Left lung (tissue), 10 donors: ENCODE measurements around the gene MYBPC1. TPM values are rescaled to one million over a fixed set of nuclear protein-coding genes. Genes with fewer than 3 reads are reported as not detected.

Experiments used
- ATAC-seq: fragments of 200-7000 bp; cut with Tn5 transposase; one replicate; pipeline ENCODE4 v1.9.1; 2020; ENCODE audit warnings: moderate library complexity
- DNase-seq, 4 donors: peaks; one replicate each; pipeline ENCODE4 v3.0.0-alpha.2; 2013 to 2020
- H3K27ac ChIP-seq, 2 donors: fragments of 200-600 bp; sonication (generic) in 1 of 2; one replicate each; pipeline versions ENCODE4 v1.5.0 to v1.8.0; 2020 to 2021
- H3K27me3 ChIP-seq, 2 donors: fragments of 200-600 bp; sonication (generic) in 1 of 2; one replicate each; pipeline versions ENCODE4 v1.5.0 to v1.8.0; 2020 to 2021
- H3K36me3 ChIP-seq, 2 donors: fragments of 200-600 bp; sonication (generic) in 1 of 2; one replicate each; pipeline versions ENCODE4 v1.5.0 to v1.8.0; 2020 to 2021
- H3K4me1 ChIP-seq, 2 donors: fragments of 200-600 bp; one replicate each; pipeline ENCODE4 v1.8.0; 2021
- H3K4me3 ChIP-seq, 2 donors: fragments of 200-600 bp; sonication (generic) in 1 of 2; one replicate each; pipeline versions ENCODE4 v1.5.0 to v1.8.0; 2020 to 2021; ENCODE audit warnings: mild to moderate bottlenecking in 1 of 2
- H3K9me3 ChIP-seq, 2 donors: fragments of 200-600 bp; sonication (generic) in 1 of 2; one replicate each; pipeline versions ENCODE4 v1.5.0 to v1.8.0; 2020 to 2021
- CTCF ChIP-seq, 2 donors: fragments of 200-600 bp; sonication (generic) in 1 of 2; IDR thresholded peaks; one replicate each; pipeline versions ENCODE4 v1.5.0 to v1.8.0; 2021; ENCODE audit warnings: antibody characterized with exemption in 2 of 2
- intact Hi-C, 2 donors: fragments of 100-400 bp; cut with DNase I; formaldehyde crosslinking; loops; one replicate each; pipeline versions ENCODE4 v1.11.2 to v1.14.2; 2022
- polyA plus RNA-seq, 6 donors: library from polyadenylated mRNA; unstranded; fragments of 120-200 nt; gene quantifications; one replicate each; pipeline ENCODE4 v1.2.1, GENCODE V29; 2013; ENCODE audit not compliant: insufficient read length in 6 of 6
- total RNA-seq, 2 donors: library from RNA; stranded (reverse); fragmentation: NEBNext Ultra II Directional; extraction: Animal tissue kit (Norgen Biotek cat#: 25700); gene quantifications; one replicate each; pipeline ENCODE4 v1.2.1, GENCODE V29; 2021
- donor health status: DM: no; HTN: yes; CAD: no.
- donor health status: DM: no; HTN: no; CAD: no.

MYBPC1 gene
- total and polyA plus RNA-seq, 8 donors: 0.06 to 0.24 (median 0.17) TPM; not detected in 3

GRCh38 chr12:101607894-101608293, 13.1 kb downstream of the MYBPC1 start:
- DNase-seq (no peak), ATAC-seq (peak; percentile 61)
- H3K4me3 ChIP-seq: no peak overlapping the region
- no peaks in the 10 kb centered on the region for H3K4me1 ChIP-seq
- H3K27ac ChIP-seq: peak overlapping the region in 1 of 2 donors; percentile 4
- H3K27me3 ChIP-seq: no peaks in the 10 kb centered on the region
- no peaks in the 10 kb centered on the region for H3K36me3 ChIP-seq
- no peaks in the 10 kb centered on the region for H3K9me3 ChIP-seq
- intact Hi-C loops: no loop called here
- TF ChIP-seq CTCF (IDR thresholded peaks at IDR 0.05): no peak

GRCh38 chr12:101608301-101609133, 13.7 kb downstream of the MYBPC1 start:
- TF ChIP-seq CTCF (IDR thresholded peaks at IDR 0.05): no peak
- intact Hi-C loops: no loop called here
- no peaks in the 10 kb centered on the region for H3K4me1 ChIP-seq
- ATAC-seq: peak; percentile 83
- no peaks in the 10 kb centered on the region for H3K36me3 ChIP-seq
- peak overlapping the region in 1 of 2 donors; percentile 4 for H3K27ac ChIP-seq
- H3K4me3 ChIP-seq: no peak overlapping the region
- H3K9me3 ChIP-seq: no peaks in the 10 kb centered on the region
- DNase-seq: peak in 2 of 4 donors; percentile 36 to 79
- H3K27me3 ChIP-seq: no peaks in the 10 kb centered on the region

GRCh38 chr12:101609198-101609597, 14.4 kb downstream of the MYBPC1 start:
- Histone ChIP-seq H3K27ac (no peak overlapping the region), H3K9me3 (no peaks in the 10 kb centered on the region), H3K4me3 (no peak overlapping the region), H3K36me3 (no peaks in the 10 kb centered on the region), H3K27me3 (no peaks in the 10 kb centered on the region), H3K4me1 (no peaks in the 10 kb centered on the region)
- intact Hi-C loops: no loop called here
- no peak for ATAC-seq
- no peak for DNase-seq
- no peak for TF ChIP-seq CTCF (IDR thresholded peaks at IDR 0.05)

- ATAC-seq (no peak), DNase-seq (no peak)
- intact Hi-C loops: no loop called here
- Histone ChIP-seq H3K4me1 (peaks cover 4 to 23% of the 10 kb centered on the region in 2 donors), H3K36me3 (no peaks in the 10 kb centered on the region), H3K27ac (no peak overlapping the region), H3K27me3 (no peaks in the 10 kb centered on the region), H3K9me3 (no peaks in the 10 kb centered on the region), H3K4me3 (no peak overlapping the region)
- TF ChIP-seq CTCF (IDR thresholded peaks at IDR 0.05): no peak
Observed at GRCh38 chr12:101612160-101612916, 17.6 kb downstream of the MYBPC1 start.

GRCh38 chr12:101616027-101616494, 21.3 kb downstream of the MYBPC1 start:
- intact Hi-C loops: no loop called here
- Histone ChIP-seq H3K4me3 (peak overlapping the region in 1 of 2 donors; percentile 5), H3K9me3 (no peaks in the 10 kb centered on the region), H3K27ac (peak overlapping the region; percentile 66 to 85), H3K27me3 (no peaks in the 10 kb centered on the region), H3K4me1 (peaks cover 4 to 39% of the 10 kb centered on the region in 2 donors), H3K36me3 (no peaks in the 10 kb centered on the region)
- TF ChIP-seq CTCF (IDR thresholded peaks at IDR 0.05): no peak
- DNase-seq (peak in 1 of 4 donors; percentile 40), ATAC-seq (peak; percentile 73)
